DMS53 treated with DMSO at 0.1 percent for 48 hours (cell line): ENCODE measurements around the gene PCDHA1.
"Not testable (repeated sequence)": the region's sequence is repeated elsewhere in the genome, so short reads cannot be mapped to it uniquely, and the experiment has no call there.

Experiments
- DNase-seq: peaks from one replicate; lab custom pipeline; 2025; ENCODE audit not compliant: unreplicated experiment; lab: John Stamatoyannopoulos, UW

The PCDHA1 gene

GRCh38 chr5:140785905-140786686, at the start of gene PCDHA1:
PCDHA1 (plus strand) TSS chr5:140786140.
- DNase-seq, result peak; percentile 89

DNA sequence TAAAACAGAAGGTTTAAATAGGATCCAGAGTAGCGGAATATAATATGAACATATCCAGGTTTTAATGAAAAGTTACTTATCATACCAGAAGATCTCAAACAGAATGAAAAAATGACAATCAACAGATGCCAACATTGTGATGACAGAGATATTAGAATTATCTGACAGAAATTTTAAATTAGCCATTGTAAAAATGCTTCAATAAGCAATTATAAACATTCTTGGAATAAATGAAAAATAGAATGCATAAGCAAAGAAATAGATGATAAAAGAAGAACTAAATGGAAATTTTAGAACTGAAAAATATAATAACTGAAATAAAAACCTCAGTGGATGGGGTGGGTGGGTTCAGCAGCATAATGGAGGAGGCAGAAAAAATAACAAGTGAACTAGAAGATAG, 48.5 kb upstream of the PCDHA1 start:
- DNase-seq, result no peak

GRCh38 chr5:140741967-140742366, 44.0 kb upstream of the PCDHA1 start:
- no peak for DNase-seq

- DNase-seq, result no peak
These were observed 32.4 kb upstream of the PCDHA1 start for GRCh38 chr5:140753561-140753960.

GRCh38 chr5:140764177-140764973, 21.6 kb upstream of the PCDHA1 start:
- no peak for DNase-seq

DNA sequence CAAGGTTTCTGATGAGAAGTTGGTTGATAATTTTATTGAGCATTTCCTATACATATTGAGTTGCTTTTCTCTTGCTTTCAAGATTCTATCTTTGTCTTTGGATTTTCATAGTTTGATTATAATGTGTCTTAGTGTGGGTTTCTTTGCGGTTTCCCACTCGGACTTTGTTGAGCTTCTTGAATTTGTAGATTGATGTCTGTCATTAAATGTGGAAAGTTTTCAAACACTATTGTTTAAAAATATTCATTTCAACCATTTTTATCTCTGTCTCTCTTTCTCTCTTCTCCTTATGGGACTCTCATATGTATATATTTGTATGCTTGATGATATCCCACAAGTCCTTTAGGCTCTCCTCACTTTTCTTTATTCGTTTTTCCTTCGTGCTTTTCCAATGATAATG, 18.5 kb upstream of the PCDHA1 start:
- DNase-seq, result no peak

DNA sequence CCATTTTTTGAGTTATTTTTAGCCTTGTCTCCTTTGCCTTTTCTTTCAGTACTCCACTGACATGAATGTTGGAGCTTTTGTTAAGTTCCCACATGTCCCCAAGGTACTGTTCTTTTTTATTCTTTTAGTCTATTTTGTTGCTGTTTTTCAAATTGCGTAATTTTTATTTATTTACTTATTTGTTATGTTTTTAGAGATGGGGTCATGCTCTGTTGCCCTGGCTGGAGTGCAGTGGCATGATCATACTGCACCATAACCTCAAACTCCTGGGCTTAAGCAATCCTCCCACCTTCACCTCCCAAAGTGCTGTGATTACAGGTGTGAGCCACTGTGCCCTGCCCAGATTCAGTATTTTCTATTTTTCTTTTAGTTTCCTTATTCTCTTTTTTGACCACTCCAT, 5.4 kb upstream of the PCDHA1 start:
- no peak for DNase-seq

GRCh38 chr5:140787422-140787821, 1.5 kb downstream of the PCDHA1 start:
- DNase-seq, result not testable (repeated sequence)

- not testable (repeated sequence) for DNase-seq
These were observed 2.0 kb downstream of the PCDHA1 start for GRCh38 chr5:140787849-140788504.

- DNase-seq, result no peak
These were observed 5.1 kb downstream of the PCDHA1 start for GRCh38 chr5:140791089-140791488.

DNA sequence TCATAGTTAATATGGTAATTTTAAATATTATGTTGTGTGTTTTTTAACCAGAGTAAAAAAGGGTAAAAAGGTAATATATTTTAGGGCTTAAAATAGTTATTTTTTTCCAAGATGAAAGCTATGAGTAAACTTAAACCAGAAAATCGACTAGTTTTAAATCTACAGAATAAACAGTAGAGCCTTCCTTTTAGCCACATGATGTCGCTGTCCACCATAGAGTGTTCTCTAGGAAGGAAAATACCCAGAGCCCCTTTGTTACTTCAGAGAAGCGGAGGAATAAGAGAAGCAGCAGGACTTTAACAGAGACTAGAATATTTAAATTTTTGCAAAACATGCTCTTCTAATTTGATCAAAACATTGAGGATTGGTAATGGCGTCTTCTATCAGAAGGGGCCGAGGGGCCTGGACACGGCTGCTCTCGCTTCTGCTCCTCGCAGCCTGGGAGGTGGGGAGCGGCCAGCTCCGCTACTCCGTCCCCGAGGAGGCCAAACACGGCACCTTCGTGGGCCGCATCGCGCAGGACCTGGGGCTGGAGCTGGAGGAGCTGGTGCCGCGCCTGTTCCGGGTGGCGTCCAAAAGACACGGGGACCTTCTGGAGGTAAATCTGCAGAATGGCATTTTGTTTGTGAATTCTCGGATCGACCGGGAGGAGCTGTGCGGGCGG, 8.8 kb downstream of the PCDHA1 start, which contains the start of gene PCDHA2:
PCDHA2 (plus strand) TSS at position 258 of the 664 bp plus-strand sequence.
- peak; percentile 91 for DNase-seq

DNA sequence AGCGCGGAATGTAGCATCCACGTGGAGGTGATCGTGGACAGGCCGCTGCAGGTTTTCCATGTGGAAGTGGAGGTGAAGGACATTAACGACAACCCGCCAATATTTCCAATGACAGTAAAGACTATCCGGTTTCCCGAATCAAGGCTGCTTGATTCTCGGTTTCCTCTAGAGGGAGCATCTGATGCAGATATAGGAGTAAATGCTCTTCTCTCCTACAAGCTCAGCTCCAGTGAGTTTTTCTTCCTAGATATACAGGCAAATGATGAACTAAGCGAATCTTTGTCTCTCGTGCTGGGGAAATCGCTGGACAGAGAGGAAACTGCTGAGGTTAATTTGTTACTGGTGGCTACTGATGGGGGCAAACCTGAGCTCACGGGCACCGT, 9.3 kb downstream of the PCDHA1 start:
- peak; percentile 82 for DNase-seq

GRCh38 chr5:140796072-140796717, 10.3 kb downstream of the PCDHA1 start:
- DNase-seq, result not testable (repeated sequence)

DNA sequence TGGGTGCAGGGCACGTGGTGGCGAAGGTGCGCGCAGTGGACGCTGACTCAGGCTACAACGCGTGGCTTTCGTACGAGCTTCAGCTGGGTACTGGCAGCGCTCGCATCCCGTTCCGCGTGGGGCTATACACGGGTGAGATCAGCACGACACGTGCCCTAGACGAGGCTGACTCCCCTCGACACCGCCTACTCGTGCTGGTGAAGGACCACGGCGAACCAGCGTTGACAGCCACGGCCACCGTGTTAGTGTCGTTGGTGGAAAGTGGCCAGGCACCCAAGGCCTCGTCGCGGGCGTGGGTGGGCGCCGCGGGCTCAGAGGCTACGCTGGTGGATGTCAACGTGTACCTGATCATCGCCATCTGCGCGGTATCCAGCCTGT, 10.8 kb downstream of the PCDHA1 start:
- DNase-seq, result no peak

DNA sequence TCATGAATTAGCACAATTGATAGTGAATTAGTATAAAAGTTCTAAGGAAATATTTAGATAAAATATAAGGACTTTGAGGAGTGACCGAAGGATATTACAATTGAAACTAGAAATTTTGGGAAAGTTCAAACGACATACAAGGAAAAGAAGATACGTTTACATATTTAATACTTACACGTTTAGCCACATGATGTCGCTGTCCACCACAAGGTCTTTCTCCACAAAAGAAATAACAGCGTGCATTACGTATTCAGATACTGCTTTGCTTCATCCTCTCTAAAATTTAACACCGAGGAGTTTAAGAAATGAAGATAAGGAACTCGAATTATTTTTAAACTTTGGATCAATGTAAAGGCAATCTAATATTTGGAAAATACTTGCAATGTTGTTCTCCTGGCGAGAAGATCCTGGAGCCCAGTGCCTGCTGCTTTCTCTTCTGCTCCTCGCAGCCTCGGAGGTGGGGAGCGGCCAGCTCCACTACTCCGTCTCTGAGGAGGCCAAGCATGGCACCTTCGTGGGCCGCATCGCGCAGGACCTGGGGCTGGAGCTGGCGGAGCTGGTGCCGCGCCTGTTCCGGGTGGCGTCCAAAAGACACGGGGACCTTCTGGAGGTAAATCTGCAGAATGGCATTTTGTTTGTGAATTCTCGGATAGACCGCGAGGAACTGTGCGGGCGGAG, 15.0 kb downstream of the PCDHA1 start, which contains the start of gene PCDHA3:
PCDHA3 (plus strand) TSS at position 242 of the 678 bp plus-strand sequence.
- peak; percentile 88 for DNase-seq

GRCh38 chr5:140801494-140801841, 15.5 kb downstream of the PCDHA1 start:
- peak; percentile 79 for DNase-seq

- not testable (repeated sequence) for DNase-seq
These were observed 16.4 kb downstream of the PCDHA1 start for GRCh38 chr5:140802381-140802780.

DNA sequence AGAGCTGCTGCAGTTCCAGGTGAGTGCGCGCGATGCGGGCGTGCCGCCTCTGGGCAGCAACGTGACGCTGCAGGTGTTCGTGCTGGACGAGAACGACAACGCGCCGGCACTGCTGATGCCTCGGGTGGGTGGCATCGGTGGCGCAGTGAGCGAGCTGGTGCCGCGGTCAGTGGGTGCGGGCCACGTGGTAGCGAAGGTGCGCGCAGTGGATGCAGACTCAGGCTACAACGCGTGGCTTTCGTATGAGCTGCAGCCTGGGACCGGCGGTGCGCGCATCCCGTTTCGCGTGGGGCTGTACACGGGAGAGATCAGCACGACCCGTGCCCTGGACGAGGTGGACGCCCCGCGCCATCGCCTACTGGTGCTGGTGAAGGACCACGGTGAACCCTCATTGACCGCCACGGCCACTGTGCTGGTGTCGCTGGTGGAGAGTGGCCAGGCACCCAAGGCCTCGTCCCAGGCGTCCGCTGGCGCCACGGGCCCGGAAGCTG, 16.9 kb downstream of the PCDHA1 start:
- no peak for DNase-seq

- DNase-seq, result peak; percentile 77
These were observed 21.2 kb downstream of the PCDHA1 start, which contains the start of gene PCDHA4 for GRCh38 chr5:140806834-140807775. PCDHA4 (plus strand) TSS chr5:140807068.
